K562 (cell line): Measurements from ENCODE around the gene EGFL7. TPM values are rescaled to one million over a fixed set of nuclear protein-coding genes. Genes with fewer than 3 reads are reported as not detected.

Source experiments
- BRF1 ChIP-seq: IDR thresholded peaks from 3 replicates; pipeline ENCODE4 v1.6.1; 2011; ENCODE audit warnings: borderline replicate concordance, mild to moderate bottlenecking; ENCODE audit not compliant: insufficient read length; ENCODE audit errors: extremely low read depth
- CTCFL ChIP-seq: IDR thresholded peaks from 2 replicates; pipeline ENCODE4 v1.6.1; 2011; ENCODE audit warnings: borderline replicate concordance, low read depth, mild to moderate bottlenecking, moderate library complexity, low read length; ENCODE audit not compliant: insufficient read depth, poor library complexity, severe bottlenecking
- CUX1 ChIP-seq: fragments of 200-800 bp; sonication (Bioruptor generic); IDR thresholded peaks from 2 replicates; pipeline ENCODE4 v1.6.1; 2016; ENCODE audit warnings: missing genetic modification characterization, missing compliant biosample characterization
- DDX20 ChIP-seq: fragments of 450-650 bp; IDR thresholded peaks from 2 replicates; pipeline ENCODE4 v1.6.1; 2016; ENCODE audit warnings: missing genetic modification characterization, low read depth, mild to moderate bottlenecking, missing compliant biosample characterization, moderate library complexity
- FOXM1 ChIP-seq, 2 experiments: fragments of 450-650 bp in 1 of 2; sonication (generic) in 1 of 2; formaldehyde crosslinking in 1 of 2; IDR thresholded peaks; 2 replicates each; pipeline versions ENCODE4 v1.6.1 to v1.9.0; 2017 to 2022; ENCODE audit warnings: low read depth in 2 of 2, mild to moderate bottlenecking in 2 of 2, missing genetic modification reagents in 1 of 2, moderate library complexity in 1 of 2
- IRF1 ChIP-seq: sonication (generic); formaldehyde crosslinking; IDR thresholded peaks from 2 replicates; pipeline ENCODE4 v1.8.0; 2022; ENCODE audit warnings: missing genetic modification reagents, mild to moderate bottlenecking, borderline replicate concordance
- MCM2 ChIP-seq: fragments of 450-650 bp; IDR thresholded peaks from 2 replicates; pipeline ENCODE4 v1.6.1; 2017; ENCODE audit warnings: low read depth, mild to moderate bottlenecking
- MIER1 ChIP-seq: fragments of 450-650 bp; IDR thresholded peaks from 2 replicates; pipeline ENCODE4 v1.6.1; 2016; ENCODE audit warnings: antibody characterized with exemption, mild to moderate bottlenecking, low read depth
- POU5F1 ChIP-seq: fragments of 150-350 bp; IDR thresholded peaks from 2 replicates; pipeline ENCODE4 v1.6.1; 2014; ENCODE audit warnings: borderline replicate concordance, low read length, low read depth, mild to moderate bottlenecking; ENCODE audit not compliant: partially characterized antibody
- SMARCA4 ChIP-seq: fragments of 450-650 bp; IDR thresholded peaks from 2 replicates; pipeline ENCODE4 v1.6.1; 2016
- STAT5B ChIP-seq: fragments of 250-450 bp; sonication (Bioruptor Pico); IDR thresholded peaks from 2 replicates; pipeline ENCODE4 v1.8.0; 2021; ENCODE audit warnings: mild to moderate bottlenecking, inconsistent platforms
- TGIF2 ChIP-seq: sonication (generic); formaldehyde crosslinking; IDR thresholded peaks from 2 replicates; pipeline ENCODE4 v1.8.1; 2022; ENCODE audit warnings: mild to moderate bottlenecking, missing genetic modification reagents, moderate library complexity
- ZBTB5 ChIP-seq: fragments of 450-650 bp; IDR thresholded peaks from 2 replicates; pipeline ENCODE4 v1.6.1; 2017; ENCODE audit warnings: antibody characterized with exemption
- ZNF384 ChIP-seq: IDR thresholded peaks from 2 replicates; pipeline ENCODE4 v1.6.1; 2012; ENCODE audit warnings: low read depth, low read length, improper control_type of control experiment
- ZSCAN29 ChIP-seq: fragments of 450-650 bp; IDR thresholded peaks from 2 replicates; pipeline ENCODE4 v1.6.1; 2017
- polyA plus RNA-seq, 8 experiments: library from polyadenylated mRNA; depleted of rRNA in 4 of 8; stranded (reverse) in 5 of 8; unstranded in 3 of 8; fragments of >200 nt; fragmentation: Nextera tagmentation in 2 of 8; fragmentation: Illumina TruSeq in 1 of 8; extraction: Ambion mirVana in 2 of 8; extraction: Trizol in 1 of 8; gene quantifications; 2 replicates each; pipeline versions ENCODE4 v1.2.1 to v1.2.3, GENCODE V29; 2011 to 2014; ENCODE audit warnings: inconsistent platforms in 1 of 8, missing spikeins in 1 of 8
- total RNA-seq, 7 experiments: library from RNA; depleted of rRNA in 6 of 7; stranded (reverse); fragments of >200 nt in 6 of 7; fragmentation: Illumina TruSeq in 2 of 7; extraction: Trizol in 2 of 7; gene quantifications; 2 replicates each; pipeline versions ENCODE4 v1.2.1 to v1.2.3, GENCODE V29; 2011 to 2021; ENCODE audit warnings: low replicate concordance in 1 of 7

Gene EGFL7
- total and polyA plus RNA-seq, 9 of the 15 experiments (the other 6 are each of a cell fraction or from before 2014, with no cell fraction given) = 1.5 to 286 (median 55.5) TPM

GRCh38 chr9:136662656-136663581 lies at the start of gene EGFL7 (continued):
- no peak for TF ChIP-seq CUX1 (CRISPR knock-in tag)
- no peak for TF ChIP-seq STAT5B (CRISPR knock-in tag)
- TF ChIP-seq FOXM1 (IDR thresholded peaks at IDR 0.05; ENCODE audit: low read depth) = peak; percentile 78
- TF ChIP-seq FOXM1 (CRISPR knock-in tag; IDR thresholded peaks at IDR 0.05; ENCODE audit: low read depth) = no peak
- TF ChIP-seq MIER1 = no peak
- no peak for TF ChIP-seq DDX20 (tag)
- TF ChIP-seq TGIF2 = no peak
- no peak for TF ChIP-seq CTCFL
- peak; percentile 91 for TF ChIP-seq SMARCA4
- no peak for TF ChIP-seq IRF1
- no peak for TF ChIP-seq POU5F1
- TF ChIP-seq ZBTB5 = no peak
- no peak for TF ChIP-seq ZNF384
- no peak for TF ChIP-seq ZSCAN29
- TF ChIP-seq MCM2 = no peak
- TF ChIP-seq BRF1 = no peak
